Measurements from ENCODE around the gene ZNF202.

GRCh38 chr11:123742724-123743120, 1.3 kb upstream of the ZNF202 start:
- TF ChIP-seq TP53 (CRISPR knock-in tag; IDR thresholded peaks at IDR 0.05) = no peak
- TF ChIP-seq CTCF (IDR thresholded peaks at IDR 0.05) = no peak
- no peak for TF ChIP-seq POLR2A (IDR thresholded peaks at IDR 0.05; ENCODE audit: low read length)

Measured in A549 (cell line).